DMS79 treated with DMSO at 0.1 percent for 48 hours (cell line): ENCODE measurements around the gene ASIP.
"Not testable (repeated sequence)": the region's sequence is repeated elsewhere in the genome, so short reads cannot be mapped to it uniquely, and the experiment has no call there.

Experiments used
- DNase-seq: peaks from one replicate; lab custom pipeline; 2025; lab: John Stamatoyannopoulos, UW

Gene ASIP

GRCh38 chr20:34242879-34243278 is 1.7 kb downstream of the ASIP start:
- no peak for DNase-seq

- DNase-seq, result no peak
These were observed 2.2 kb downstream of the ASIP start for GRCh38 chr20:34243377-34243776.

GRCh38 chr20:34246126-34246626 is 5.0 kb downstream of the ASIP start:
- no peak for DNase-seq

- no peak for DNase-seq
These were observed 8.1 kb downstream of the ASIP start for GRCh38 chr20:34249291-34249690.

- no peak for DNase-seq
These were observed 8.8 kb downstream of the ASIP start for GRCh38 chr20:34250005-34250404.

- DNase-seq, result no peak
These were observed 10.4 kb downstream of the ASIP start for GRCh38 chr20:34251619-34252018.

GRCh38 chr20:34252431-34253086 is 11.3 kb downstream of the ASIP start:
- not testable (repeated sequence) for DNase-seq

- no peak for DNase-seq
These were observed 13.8 kb downstream of the ASIP start for GRCh38 chr20:34254979-34255378.

- DNase-seq, result no peak
These were observed 15.5 kb downstream of the ASIP start for GRCh38 chr20:34256629-34257124.

- DNase-seq, result no peak
These were observed 19.2 kb downstream of the ASIP start for GRCh38 chr20:34260208-34260942.

GRCh38 chr20:34262488-34263288 is 21.5 kb downstream of the ASIP start:
- DNase-seq, result no peak

- not testable (repeated sequence) for DNase-seq
These were observed 22.2 kb downstream of the ASIP start for GRCh38 chr20:34263468-34263867.

- no peak for DNase-seq
These were observed 22.9 kb downstream of the ASIP start for GRCh38 chr20:34264141-34264540.

GRCh38 chr20:34268145-34268544 is 26.9 kb downstream of the ASIP start:
- no peak for DNase-seq

- no peak for DNase-seq
These were observed 27.8 kb downstream of the ASIP start for GRCh38 chr20:34268851-34269636.

GRCh38 chr20:34269996-34270627 is 28.9 kb downstream of the ASIP start:
- DNase-seq, result no peak

GRCh38 chr20:34271956-34272355 is 30.7 kb downstream of the ASIP start:
- peak; percentile 13 for DNase-seq

GRCh38 chr20:34274694-34275093 is 33.5 kb downstream of the ASIP start:
- no peak for DNase-seq

- no peak for DNase-seq
These were observed 40.0 kb downstream of the ASIP start for GRCh38 chr20:34281177-34281576.

- DNase-seq, result no peak
These were observed 40.8 kb downstream of the ASIP start for GRCh38 chr20:34282041-34282440.

GRCh38 chr20:34283844-34284243 is 42.6 kb downstream of the ASIP start:
- DNase-seq, result no peak
